ENCODE results near the gene MTERF4. TPM values are rescaled to one million over a fixed set of nuclear protein-coding genes. Genes with fewer than 3 reads are reported as not detected.

The MTERF4 gene
- polyA plus RNA-seq, 2 donors: 21.5 to 32.7 TPM

DNA sequence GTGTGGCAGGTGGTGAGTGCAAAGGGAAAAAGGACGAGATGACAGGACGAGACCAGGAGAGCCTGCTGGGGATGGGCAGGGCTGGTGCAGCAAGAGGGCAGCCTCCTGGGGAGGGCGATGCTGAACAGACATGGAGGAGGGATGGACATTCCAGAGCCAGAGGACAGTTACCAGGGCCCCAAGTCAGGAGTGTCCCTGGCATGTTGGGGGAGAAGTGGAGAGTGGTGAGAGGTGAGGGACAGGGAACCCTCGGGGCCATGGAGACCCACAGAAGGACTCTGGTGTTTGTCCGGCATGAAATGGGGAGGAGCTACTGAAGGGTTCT lies 19.0 kb downstream of the MTERF4 start:
- Histone ChIP-seq H3K4me1 (ENCODE audit: control insufficient read depth in 2 of 2, insufficient read depth in 2 of 2, low read length in 1 of 2) (peaks cover 0 to 5% of the 10 kb centered on the region in 2 donors), H3K4me3 (ENCODE audit: low read depth in 1 of 2, low read length in 2 of 2) (no peak overlapping the region), H3K27me3 (ENCODE audit: control insufficient read depth in 1 of 2, insufficient read depth in 2 of 2, low read length in 2 of 2) (no peaks in the 10 kb centered on the region), H3K27ac (ENCODE audit: low read depth in 2 of 2, low read length in 1 of 2) (no peak overlapping the region), H3K36me3 (ENCODE audit: control insufficient read depth in 2 of 2, insufficient read depth in 2 of 2, low read length in 1 of 2) (peaks cover 2 to 11% of the 10 kb centered on the region in 2 donors), H3K9me3 (ENCODE audit: control insufficient read depth in 2 of 2, insufficient read depth in 1 of 2, low read depth in 1 of 2, low read length in 1 of 2) (no peaks in the 10 kb centered on the region)
- 82 to 86% methylated on average over 5 of the region's 5 CpGs for WGBS, 2 donors

DNA sequence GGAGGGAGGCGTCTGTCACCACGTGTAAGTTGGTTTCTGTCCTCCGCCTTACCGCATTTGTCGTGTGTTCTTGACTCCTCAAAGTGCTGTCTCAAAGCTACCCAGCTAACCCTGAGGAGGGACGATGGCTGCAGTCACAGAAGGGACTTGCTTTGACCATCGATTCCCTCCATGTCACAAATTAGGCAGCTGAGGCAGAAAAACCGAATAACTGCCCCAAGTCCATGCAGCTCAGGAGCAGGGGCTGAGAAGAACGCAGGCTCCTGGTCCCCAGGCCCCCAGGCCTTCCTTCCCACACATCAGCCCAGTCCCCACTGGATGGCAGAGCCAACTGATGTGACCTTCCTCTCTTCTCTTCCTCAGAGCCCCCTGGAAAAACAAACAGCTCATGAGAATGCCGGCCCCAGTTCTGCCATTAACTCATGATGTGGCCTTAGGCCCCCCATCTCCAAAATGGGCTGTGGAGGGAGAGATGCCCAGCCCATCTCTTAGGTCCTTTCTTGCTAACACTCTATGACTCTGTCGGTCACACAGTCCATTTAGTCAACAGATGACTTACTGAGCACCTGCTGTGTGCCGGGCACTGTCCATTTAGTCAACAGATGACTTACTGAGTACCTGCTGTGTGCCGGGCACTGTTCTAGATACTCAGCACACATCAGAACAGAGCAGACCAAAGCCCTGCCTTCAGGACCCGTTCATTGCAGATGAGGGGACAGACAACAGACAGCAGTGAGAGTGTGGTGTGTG lies 19.6 kb downstream of the MTERF4 start:
- Histone ChIP-seq H3K36me3 (ENCODE audit: control insufficient read depth in 2 of 2, insufficient read depth in 2 of 2, low read length in 1 of 2) (peaks cover 0 to 6% of the 10 kb centered on the region in 2 donors), H3K4me3 (ENCODE audit: low read depth in 1 of 2, low read length in 2 of 2) (no peak overlapping the region), H3K9me3 (ENCODE audit: control insufficient read depth in 2 of 2, insufficient read depth in 1 of 2, low read depth in 1 of 2, low read length in 1 of 2) (no peaks in the 10 kb centered on the region), H3K27ac (ENCODE audit: low read depth in 2 of 2, low read length in 1 of 2) (no peak overlapping the region), H3K27me3 (ENCODE audit: control insufficient read depth in 1 of 2, insufficient read depth in 2 of 2, low read length in 2 of 2) (no peaks in the 10 kb centered on the region), H3K4me1 (ENCODE audit: control insufficient read depth in 2 of 2, insufficient read depth in 2 of 2, low read length in 1 of 2) (peaks cover 0 to 5% of the 10 kb centered on the region in 2 donors)
- WGBS, 2 donors: 75% methylated on average over 14 of the region's 14 CpGs

DNA sequence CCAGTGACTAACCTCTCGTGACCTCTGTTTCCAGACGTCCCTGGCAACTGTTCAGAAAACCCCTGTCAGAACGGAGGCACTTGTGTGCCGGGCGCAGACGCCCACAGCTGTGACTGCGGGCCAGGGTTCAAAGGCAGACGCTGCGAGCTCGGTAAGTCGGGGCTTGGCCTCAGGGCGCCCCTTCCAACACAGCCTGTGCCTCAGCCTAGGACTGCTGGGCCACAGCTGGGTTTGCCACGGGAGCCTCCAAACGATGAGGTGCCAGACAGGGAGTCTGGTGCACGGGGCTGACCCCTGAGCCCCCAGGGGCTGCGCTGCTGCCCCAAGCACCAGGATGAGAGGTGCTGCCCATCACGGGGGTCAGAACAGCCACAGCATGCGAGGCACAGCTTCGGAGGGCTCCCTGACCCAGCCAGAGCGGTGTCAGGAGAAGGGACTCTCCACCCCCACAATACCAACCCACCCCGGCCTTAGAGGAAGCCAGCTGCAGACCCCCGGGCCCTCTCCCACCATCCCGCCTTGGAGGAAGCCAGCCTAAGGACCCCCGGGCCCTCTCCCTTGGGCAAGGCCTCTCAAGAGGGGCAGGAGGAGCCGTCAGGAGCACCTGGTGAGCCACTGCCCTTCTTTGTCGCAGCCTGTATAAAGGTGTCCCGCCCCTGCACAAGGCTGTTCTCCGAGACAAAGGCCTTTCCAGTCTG lies 20.3 kb downstream of the MTERF4 start:
- WGBS, 2 donors: 57 to 59% methylated on average over 28 of the region's 28 CpGs
- Histone ChIP-seq H3K4me1 (ENCODE audit: control insufficient read depth in 2 of 2, insufficient read depth in 2 of 2, low read length in 1 of 2) (peaks cover 0 to 5% of the 10 kb centered on the region in 2 donors), H3K4me3 (ENCODE audit: low read depth in 1 of 2, low read length in 2 of 2) (no peak overlapping the region), H3K27me3 (ENCODE audit: control insufficient read depth in 1 of 2, insufficient read depth in 2 of 2, low read length in 2 of 2) (no peaks in the 10 kb centered on the region), H3K36me3 (ENCODE audit: control insufficient read depth in 2 of 2, insufficient read depth in 2 of 2, low read length in 1 of 2) (peaks cover 0 to 2% of the 10 kb centered on the region in 2 donors), H3K27ac (ENCODE audit: low read depth in 2 of 2, low read length in 1 of 2) (no peak overlapping the region), H3K9me3 (ENCODE audit: control insufficient read depth in 2 of 2, insufficient read depth in 1 of 2, low read depth in 1 of 2, low read length in 1 of 2) (no peaks in the 10 kb centered on the region)

- 53 to 54% methylated on average over 8 to 9 of the region's 9 CpGs for WGBS, 2 donors
- H3K36me3 ChIP-seq (ENCODE audit: control insufficient read depth in 2 of 2, insufficient read depth in 2 of 2, low read length in 1 of 2): peaks cover 0 to 2% of the 10 kb centered on the region in 2 donors
- H3K9me3 ChIP-seq (ENCODE audit: control insufficient read depth in 2 of 2, insufficient read depth in 1 of 2, low read depth in 1 of 2, low read length in 1 of 2): no peaks in the 10 kb centered on the region
- no peaks in the 10 kb centered on the region for H3K27me3 ChIP-seq (ENCODE audit: control insufficient read depth in 1 of 2, insufficient read depth in 2 of 2, low read length in 2 of 2)
- H3K4me3 ChIP-seq (ENCODE audit: low read depth in 1 of 2, low read length in 2 of 2): no peak overlapping the region
- no peak overlapping the region for H3K27ac ChIP-seq (ENCODE audit: low read depth in 2 of 2, low read length in 1 of 2)
- H3K4me1 ChIP-seq (ENCODE audit: control insufficient read depth in 2 of 2, insufficient read depth in 2 of 2, low read length in 1 of 2): peaks cover 0 to 5% of the 10 kb centered on the region in 2 donors
Observed at GRCh38 chr2:241081190-241081642, 20.9 kb downstream of the MTERF4 start.

DNA sequence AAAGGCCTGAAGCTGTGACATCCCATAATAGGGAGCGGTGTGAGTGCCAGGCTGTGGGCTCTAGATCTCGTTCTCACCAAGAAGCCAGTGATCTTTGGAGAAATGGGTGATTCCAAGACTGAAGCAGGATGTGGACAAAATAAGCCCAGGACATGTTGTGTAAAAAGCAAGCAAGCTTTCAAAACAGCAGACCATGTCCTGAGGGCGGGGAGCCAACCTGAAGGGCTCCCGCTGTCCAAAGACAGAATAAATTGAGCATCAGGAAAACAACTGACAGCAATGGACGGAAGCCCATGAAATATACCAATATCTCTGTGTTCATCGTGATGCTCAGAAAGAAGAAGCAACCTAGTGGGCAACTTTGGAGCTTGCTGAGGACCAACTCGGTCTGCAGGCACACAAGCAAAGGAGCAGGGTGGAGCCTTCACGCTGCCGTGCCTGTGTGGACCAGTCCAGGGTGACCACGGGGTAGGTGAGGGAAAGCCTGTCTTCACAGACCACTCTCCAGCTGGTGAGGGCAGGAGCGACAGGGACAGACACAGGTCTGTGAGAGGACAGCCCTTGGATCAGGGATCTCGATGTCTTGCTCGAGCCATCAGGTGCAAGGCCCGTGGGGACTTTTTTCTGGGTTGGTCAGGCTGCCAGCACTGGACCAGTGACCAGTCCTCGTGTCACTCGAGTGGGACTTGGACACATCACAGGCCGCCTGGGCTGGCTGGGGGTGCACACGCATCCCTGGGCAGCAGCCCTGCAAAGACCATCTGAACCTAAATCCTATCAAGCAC lies 21.5 kb downstream of the MTERF4 start:
- no peak overlapping the region for H3K27ac ChIP-seq (ENCODE audit: low read depth in 2 of 2, low read length in 1 of 2)
- H3K36me3 ChIP-seq (ENCODE audit: control insufficient read depth in 2 of 2, insufficient read depth in 2 of 2, low read length in 1 of 2): no peaks in the 10 kb centered on the region
- H3K9me3 ChIP-seq (ENCODE audit: control insufficient read depth in 2 of 2, insufficient read depth in 1 of 2, low read depth in 1 of 2, low read length in 1 of 2): no peaks in the 10 kb centered on the region
- H3K4me3 ChIP-seq (ENCODE audit: low read depth in 1 of 2, low read length in 2 of 2): no peak overlapping the region
- H3K27me3 ChIP-seq (ENCODE audit: control insufficient read depth in 1 of 2, insufficient read depth in 2 of 2, low read length in 2 of 2): no peaks in the 10 kb centered on the region
- WGBS, 2 donors: 77 to 78% methylated on average over 18 of the region's 18 CpGs
- H3K4me1 ChIP-seq (ENCODE audit: control insufficient read depth in 2 of 2, insufficient read depth in 2 of 2, low read length in 1 of 2): peaks cover 0 to 5% of the 10 kb centered on the region in 2 donors

- 93 to 94% methylated on average over 16 of the region's 16 CpGs for WGBS, 2 donors
- H3K36me3 ChIP-seq (ENCODE audit: control insufficient read depth in 2 of 2, insufficient read depth in 2 of 2, low read length in 1 of 2): peaks cover 0 to 15% of the 10 kb centered on the region in 2 donors
- H3K27ac ChIP-seq (ENCODE audit: low read depth in 2 of 2, low read length in 1 of 2): no peak overlapping the region
- H3K27me3 ChIP-seq (ENCODE audit: control insufficient read depth in 1 of 2, insufficient read depth in 2 of 2, low read length in 2 of 2): no peaks in the 10 kb centered on the region
- no peaks in the 10 kb centered on the region for H3K4me1 ChIP-seq (ENCODE audit: control insufficient read depth in 2 of 2, insufficient read depth in 2 of 2, low read length in 1 of 2)
- no peaks in the 10 kb centered on the region for H3K9me3 ChIP-seq (ENCODE audit: control insufficient read depth in 2 of 2, insufficient read depth in 1 of 2, low read depth in 1 of 2, low read length in 1 of 2)
- no peak overlapping the region for H3K4me3 ChIP-seq (ENCODE audit: low read depth in 1 of 2, low read length in 2 of 2)
Observed at GRCh38 chr2:241074901-241075540, 27.1 kb downstream of the MTERF4 start.

- H3K9me3 ChIP-seq (ENCODE audit: control insufficient read depth in 2 of 2, insufficient read depth in 1 of 2, low read depth in 1 of 2, low read length in 1 of 2): no peaks in the 10 kb centered on the region
- H3K4me1 ChIP-seq (ENCODE audit: control insufficient read depth in 2 of 2, insufficient read depth in 2 of 2, low read length in 1 of 2): no peaks in the 10 kb centered on the region
- H3K4me3 ChIP-seq (ENCODE audit: low read depth in 1 of 2, low read length in 2 of 2): no peak overlapping the region
- no peak overlapping the region for H3K27ac ChIP-seq (ENCODE audit: low read depth in 2 of 2, low read length in 1 of 2)
- 88 to 90% methylated on average over 16 of the region's 16 CpGs for WGBS, 2 donors
- no peaks in the 10 kb centered on the region for H3K27me3 ChIP-seq (ENCODE audit: control insufficient read depth in 1 of 2, insufficient read depth in 2 of 2, low read length in 2 of 2)
- peaks cover 0 to 16% of the 10 kb centered on the region in 2 donors for H3K36me3 ChIP-seq (ENCODE audit: control insufficient read depth in 2 of 2, insufficient read depth in 2 of 2, low read length in 1 of 2)
Observed at GRCh38 chr2:241074065-241074818, 27.8 kb downstream of the MTERF4 start.

- WGBS, 2 donors: 72 to 76% methylated on average over 25 of the region's 25 CpGs
- Histone ChIP-seq H3K27me3 (ENCODE audit: control insufficient read depth in 1 of 2, insufficient read depth in 2 of 2, low read length in 2 of 2) (no peaks in the 10 kb centered on the region), H3K36me3 (ENCODE audit: control insufficient read depth in 2 of 2, insufficient read depth in 2 of 2, low read length in 1 of 2) (peaks cover 0 to 20% of the 10 kb centered on the region in 2 donors), H3K4me3 (ENCODE audit: low read depth in 1 of 2, low read length in 2 of 2) (no peak overlapping the region), H3K4me1 (ENCODE audit: control insufficient read depth in 2 of 2, insufficient read depth in 2 of 2, low read length in 1 of 2) (no peaks in the 10 kb centered on the region), H3K9me3 (ENCODE audit: control insufficient read depth in 2 of 2, insufficient read depth in 1 of 2, low read depth in 1 of 2, low read length in 1 of 2) (no peaks in the 10 kb centered on the region), H3K27ac (ENCODE audit: low read depth in 2 of 2, low read length in 1 of 2) (no peak overlapping the region)
Observed at GRCh38 chr2:241073166-241074064, 28.7 kb downstream of the MTERF4 start.

Data from esophagus (tissue), 2 donors.